Panc1 (cell line): Measurements from ENCODE around the gene THAP8.

Experiments used
- POLR2AphosphoS5 ChIP-seq: IDR thresholded peaks from 2 replicates; pipeline ENCODE4 v1.6.1; 2012; ENCODE audit warnings: mild to moderate bottlenecking, low read depth, low read length, moderate library complexity
- TCF7L2 ChIP-seq: IDR thresholded peaks from 2 replicates; pipeline ENCODE4 v1.6.1; 2011; ENCODE audit warnings: mild to moderate bottlenecking, low read depth, low read length, inconsistent platforms
- TF ChIP-seq, protein P1 (sequence below): fragments of 450-650 bp; IDR thresholded peaks from 2 replicates; pipeline ENCODE4 v1.5.1; 2017; ENCODE audit warnings: mild to moderate bottlenecking
- TF ChIP-seq, protein P2 (sequence below), 2 experiments: IDR thresholded peaks; 2 replicates each; pipeline ENCODE4 v1.6.1; 2011 to 2012; ENCODE audit warnings: low read depth in 2 of 2, control low read depth in 1 of 2, low read length in 1 of 2, mild to moderate bottlenecking in 1 of 2, moderate library complexity in 1 of 2; ENCODE audit not compliant: insufficient read depth in 1 of 2

DNA sequence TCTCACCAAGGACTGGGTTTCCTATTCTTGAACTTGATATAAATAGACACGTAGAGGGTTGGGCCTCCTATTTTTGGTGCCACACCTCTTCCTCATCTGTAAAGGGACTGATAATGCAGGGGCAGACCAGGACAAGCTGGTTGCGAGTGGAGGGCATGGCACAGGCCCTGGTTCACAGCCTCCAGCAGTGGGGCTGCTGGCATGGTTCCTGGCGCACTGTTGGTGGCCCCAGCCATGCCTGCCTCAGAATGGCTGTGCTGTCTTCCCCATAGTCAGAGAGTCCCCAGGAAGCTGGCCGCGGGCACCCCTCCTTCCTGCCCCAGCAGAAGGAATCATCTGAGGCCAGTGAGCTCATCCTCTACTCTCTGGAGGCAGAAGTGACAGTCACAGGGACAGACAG, 46.4 kb upstream of the THAP8 start:
- TF ChIP-seq POLR2AphosphoS5 (no peak), TCF7L2 (no peak)
- TF ChIP-seq, protein P1, sequence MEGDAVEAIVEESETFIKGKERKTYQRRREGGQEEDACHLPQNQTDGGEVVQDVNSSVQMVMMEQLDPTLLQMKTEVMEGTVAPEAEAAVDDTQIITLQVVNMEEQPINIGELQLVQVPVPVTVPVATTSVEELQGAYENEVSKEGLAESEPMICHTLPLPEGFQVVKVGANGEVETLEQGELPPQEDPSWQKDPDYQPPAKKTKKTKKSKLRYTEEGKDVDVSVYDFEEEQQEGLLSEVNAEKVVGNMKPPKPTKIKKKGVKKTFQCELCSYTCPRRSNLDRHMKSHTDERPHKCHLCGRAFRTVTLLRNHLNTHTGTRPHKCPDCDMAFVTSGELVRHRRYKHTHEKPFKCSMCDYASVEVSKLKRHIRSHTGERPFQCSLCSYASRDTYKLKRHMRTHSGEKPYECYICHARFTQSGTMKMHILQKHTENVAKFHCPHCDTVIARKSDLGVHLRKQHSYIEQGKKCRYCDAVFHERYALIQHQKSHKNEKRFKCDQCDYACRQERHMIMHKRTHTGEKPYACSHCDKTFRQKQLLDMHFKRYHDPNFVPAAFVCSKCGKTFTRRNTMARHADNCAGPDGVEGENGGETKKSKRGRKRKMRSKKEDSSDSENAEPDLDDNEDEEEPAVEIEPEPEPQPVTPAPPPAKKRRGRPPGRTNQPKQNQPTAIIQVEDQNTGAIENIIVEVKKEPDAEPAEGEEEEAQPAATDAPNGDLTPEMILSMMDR: no peak
- TF ChIP-seq, protein P2, sequence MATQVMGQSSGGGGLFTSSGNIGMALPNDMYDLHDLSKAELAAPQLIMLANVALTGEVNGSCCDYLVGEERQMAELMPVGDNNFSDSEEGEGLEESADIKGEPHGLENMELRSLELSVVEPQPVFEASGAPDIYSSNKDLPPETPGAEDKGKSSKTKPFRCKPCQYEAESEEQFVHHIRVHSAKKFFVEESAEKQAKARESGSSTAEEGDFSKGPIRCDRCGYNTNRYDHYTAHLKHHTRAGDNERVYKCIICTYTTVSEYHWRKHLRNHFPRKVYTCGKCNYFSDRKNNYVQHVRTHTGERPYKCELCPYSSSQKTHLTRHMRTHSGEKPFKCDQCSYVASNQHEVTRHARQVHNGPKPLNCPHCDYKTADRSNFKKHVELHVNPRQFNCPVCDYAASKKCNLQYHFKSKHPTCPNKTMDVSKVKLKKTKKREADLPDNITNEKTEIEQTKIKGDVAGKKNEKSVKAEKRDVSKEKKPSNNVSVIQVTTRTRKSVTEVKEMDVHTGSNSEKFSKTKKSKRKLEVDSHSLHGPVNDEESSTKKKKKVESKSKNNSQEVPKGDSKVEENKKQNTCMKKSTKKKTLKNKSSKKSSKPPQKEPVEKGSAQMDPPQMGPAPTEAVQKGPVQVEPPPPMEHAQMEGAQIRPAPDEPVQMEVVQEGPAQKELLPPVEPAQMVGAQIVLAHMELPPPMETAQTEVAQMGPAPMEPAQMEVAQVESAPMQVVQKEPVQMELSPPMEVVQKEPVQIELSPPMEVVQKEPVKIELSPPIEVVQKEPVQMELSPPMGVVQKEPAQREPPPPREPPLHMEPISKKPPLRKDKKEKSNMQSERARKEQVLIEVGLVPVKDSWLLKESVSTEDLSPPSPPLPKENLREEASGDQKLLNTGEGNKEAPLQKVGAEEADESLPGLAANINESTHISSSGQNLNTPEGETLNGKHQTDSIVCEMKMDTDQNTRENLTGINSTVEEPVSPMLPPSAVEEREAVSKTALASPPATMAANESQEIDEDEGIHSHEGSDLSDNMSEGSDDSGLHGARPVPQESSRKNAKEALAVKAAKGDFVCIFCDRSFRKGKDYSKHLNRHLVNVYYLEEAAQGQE (IDR thresholded peaks at IDR 0.05; ENCODE audit: insufficient read depth in 1 of 2, low read depth in 2 of 2, low read length in 1 of 2): no peak
